ENCODE results near the gene PTH2.

PTH2 gene

DNA sequence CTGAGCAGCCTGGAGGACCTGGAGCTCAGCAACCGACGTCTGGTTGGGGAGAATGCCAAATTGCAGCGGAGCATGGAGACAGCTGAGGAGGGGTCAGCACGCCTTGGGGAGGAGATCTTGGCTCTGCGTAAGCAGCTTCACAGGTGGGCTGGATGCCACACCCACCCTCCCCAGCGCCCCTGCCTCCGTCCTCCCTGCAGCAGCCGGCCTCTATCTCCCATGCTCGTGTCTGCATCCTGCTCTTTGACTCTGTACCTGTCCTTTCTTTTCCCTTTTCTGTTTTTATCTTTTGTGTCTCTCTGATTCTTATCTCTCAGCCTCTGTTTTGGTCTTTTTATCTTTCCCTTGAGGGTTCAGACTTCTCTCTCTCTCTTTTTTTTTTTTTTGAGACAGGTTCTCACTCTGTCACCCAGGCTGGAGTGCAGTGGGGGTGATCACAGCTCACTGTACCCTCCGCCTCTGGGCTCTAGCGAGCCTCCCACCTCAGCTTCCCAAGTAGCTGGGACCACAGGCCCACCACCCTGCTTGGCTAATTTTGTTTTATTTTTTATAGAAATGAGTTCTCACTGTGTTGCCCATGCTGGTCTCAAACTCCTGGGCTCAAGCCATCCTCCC is 25.1 kb downstream of the PTH2 start:
- TF ChIP-seq CTCF (IDR thresholded peaks at IDR 0.05; ENCODE audit: borderline replicate concordance, control extremely low read depth, extremely low read depth, insufficient read depth, missing control alignments): no peak
- in situ Hi-C loops (cut with MboI; ENCODE audit: low sequenced_read_pairs, unreplicated experiment): no loop called here
- DNase-seq (ENCODE audit: low spot score): no peak

GRCh38 chr19:49396738-49397505 is 26.3 kb downstream of the PTH2 start:
- no peak for TF ChIP-seq CTCF (IDR thresholded peaks at IDR 0.05; ENCODE audit: borderline replicate concordance, control extremely low read depth, extremely low read depth, insufficient read depth, missing control alignments)
- in situ Hi-C loops (cut with MboI; ENCODE audit: low sequenced_read_pairs, unreplicated experiment): no loop called here
- DNase-seq (ENCODE audit: low spot score): no peak

GRCh38 chr19:49395581-49396407 is 27.4 kb downstream of the PTH2 start:
- no peak for TF ChIP-seq CTCF (IDR thresholded peaks at IDR 0.05; ENCODE audit: borderline replicate concordance, control extremely low read depth, extremely low read depth, insufficient read depth, missing control alignments)
- in situ Hi-C loops (cut with MboI; ENCODE audit: low sequenced_read_pairs, unreplicated experiment): no loop called here
- no peak for DNase-seq (ENCODE audit: low spot score)

DNA sequence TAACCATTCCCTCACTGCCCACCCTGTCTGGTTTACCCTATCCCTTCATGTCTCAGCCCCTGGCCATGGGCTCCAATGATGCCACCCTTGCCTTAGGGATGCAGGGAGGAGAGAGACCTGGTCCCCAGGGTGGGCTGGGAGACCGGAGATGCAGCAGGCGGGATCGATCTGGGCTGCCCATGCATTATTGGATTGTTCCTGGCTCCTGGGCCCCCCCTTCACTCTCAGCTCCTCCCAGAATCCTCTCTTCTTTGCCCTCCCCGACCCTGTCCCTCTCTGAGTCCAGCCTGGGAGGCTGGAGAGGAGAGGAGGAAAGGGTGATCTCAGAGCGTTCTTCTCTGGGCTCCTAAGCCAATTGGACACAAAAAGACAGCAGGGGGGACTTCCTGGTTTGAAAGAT is 29.4 kb downstream of the PTH2 start:
- TF ChIP-seq CTCF (IDR thresholded peaks at IDR 0.05; ENCODE audit: borderline replicate concordance, control extremely low read depth, extremely low read depth, insufficient read depth, missing control alignments): no peak
- in situ Hi-C loops (cut with MboI; ENCODE audit: low sequenced_read_pairs, unreplicated experiment): no loop called here
- DNase-seq (ENCODE audit: low spot score): no peak

DNA sequence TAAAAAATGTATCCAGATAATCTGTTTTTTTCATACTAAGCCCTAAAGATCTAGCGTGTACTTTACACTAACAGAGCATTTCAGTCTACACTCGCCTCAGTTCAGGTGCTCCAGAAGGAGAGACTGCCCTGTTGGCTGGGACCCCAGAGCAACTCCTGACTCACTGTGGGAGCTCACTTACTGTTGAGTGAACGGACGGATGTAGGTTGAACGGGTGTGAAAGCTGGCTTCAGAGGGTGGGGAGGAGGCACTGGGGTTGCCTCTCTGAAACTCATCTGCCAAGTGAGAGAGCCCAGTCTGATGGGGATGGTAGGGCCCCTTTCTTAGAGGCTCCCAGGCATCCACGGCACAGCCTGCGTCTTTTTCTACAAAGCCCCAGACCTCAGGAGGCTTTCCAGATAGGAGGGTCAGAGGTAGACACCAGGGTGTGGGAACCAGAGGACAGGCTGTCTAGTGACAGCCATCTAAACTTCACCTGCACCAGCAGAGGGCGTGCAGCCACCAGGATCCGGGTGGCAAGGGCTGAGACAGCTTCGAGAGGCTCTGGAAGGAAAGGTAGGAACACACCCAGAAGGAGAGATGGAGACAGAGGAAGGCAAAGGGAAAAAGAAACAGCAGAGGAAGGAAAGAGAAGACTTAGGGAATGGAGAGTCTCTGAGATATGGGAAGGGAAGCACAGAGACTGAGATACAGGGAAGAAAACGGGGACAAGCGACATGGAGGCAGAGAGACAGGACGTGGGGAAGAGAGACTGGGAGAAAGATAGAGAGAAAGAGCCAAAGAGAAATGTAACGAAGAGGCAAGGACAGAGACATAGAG is 31.5 kb downstream of the PTH2 start:
- peak; percentile 83 for TF ChIP-seq CTCF (IDR thresholded peaks at IDR 0.05; ENCODE audit: borderline replicate concordance, control extremely low read depth, extremely low read depth, insufficient read depth, missing control alignments)
- peak; percentile 86 for DNase-seq (ENCODE audit: low spot score)
- in situ Hi-C loops (cut with MboI; ENCODE audit: low sequenced_read_pairs, unreplicated experiment): no loop called here

DNA sequence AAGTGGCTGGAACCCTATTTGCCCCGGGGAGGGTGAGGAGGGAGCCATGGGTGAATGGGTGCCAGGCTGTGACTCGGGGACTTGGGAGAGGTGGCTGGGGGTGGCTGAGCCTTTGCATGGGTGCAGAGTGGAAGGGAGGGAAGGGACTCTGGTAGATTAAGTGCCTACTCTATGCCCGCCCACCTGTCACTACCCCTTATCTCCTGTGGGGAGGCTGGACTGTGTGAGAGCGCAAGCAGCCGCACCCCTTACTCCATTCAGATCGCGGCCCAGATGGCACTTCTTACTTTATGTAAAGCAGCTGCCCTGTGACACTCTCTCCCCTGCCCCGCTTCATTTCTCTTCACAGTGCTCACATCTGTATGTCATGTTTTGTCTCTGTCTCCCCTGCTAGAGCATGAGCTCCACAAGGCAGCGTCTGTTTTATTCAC is 32.3 kb downstream of the PTH2 start:
- DNase-seq (ENCODE audit: low spot score): no peak
- in situ Hi-C loops (cut with MboI; ENCODE audit: low sequenced_read_pairs, unreplicated experiment): no loop called here
- TF ChIP-seq CTCF (IDR thresholded peaks at IDR 0.05; ENCODE audit: borderline replicate concordance, control extremely low read depth, extremely low read depth, insufficient read depth, missing control alignments): no peak

Measured in GM13976 (cell line).